A673 (cell line): Measurements from ENCODE around the gene HRH2. TPM values are rescaled to one million over a fixed set of nuclear protein-coding genes. Genes with fewer than 3 reads are reported as not detected.

Source experiments
- BruUV-seq: library from RNA; stranded (reverse); fragments of 400-500 nt; replicated peaks from 2 replicates; lab custom pipeline; 2021; lab: Mats Ljungman, UMichigan
- CTCF ChIA-PET: fragments of 300-600 bp; sonication (Branson Sonifier 250); formaldehyde crosslinking; loops from one replicate; lab custom pipeline; 2022; ENCODE audit warnings: antibody characterized with exemption; lab: Charles Lee
- POLR2A ChIA-PET: fragments of 300-600 bp; sonication (Branson Sonifier 250); formaldehyde crosslinking; loops from one replicate; lab custom pipeline; 2022; ENCODE audit warnings: antibody characterized with exemption; ENCODE audit not compliant: low non-redundant PET; lab: Charles Lee
- DNase-seq: peaks from one replicate; pipeline ENCODE4 v3.0.0-alpha.2; 2015; ENCODE audit warnings: low spot score
- H3K27ac ChIP-seq: fragments of 200-600 bp; sonication (generic); 2 replicates; pipeline ENCODE4 v1.5.1; 2016; ENCODE audit warnings: mixed run types, low read depth, mild to moderate bottlenecking, mixed read lengths, antibody characterized with exemption, low read length; ENCODE audit not compliant: poor library complexity, severe bottlenecking
- H3K27me3 ChIP-seq: fragments of 200-600 bp; sonication (generic); replicated peaks from 2 replicates; pipeline ENCODE4 v1.6.1; 2017; ENCODE audit warnings: mixed run types, low read depth, mild to moderate bottlenecking, mixed read lengths, antibody characterized with exemption, low read length; ENCODE audit not compliant: insufficient read depth, poor library complexity
- H3K36me3 ChIP-seq: fragments of 200-600 bp; sonication (generic); 2 replicates; pipeline ENCODE4 v1.6.1; 2016; ENCODE audit warnings: mixed run types, mild to moderate bottlenecking, mixed read lengths, antibody characterized with exemption, low read length; ENCODE audit not compliant: insufficient read depth, poor library complexity, severe bottlenecking
- H3K4me1 ChIP-seq: fragments of 200-600 bp; sonication (generic); 2 replicates; pipeline ENCODE4 v1.6.1; 2017; ENCODE audit warnings: mixed run types, mild to moderate bottlenecking, mixed read lengths, antibody characterized with exemption, low read length; ENCODE audit not compliant: insufficient read depth, poor library complexity, severe bottlenecking
- H3K4me3 ChIP-seq: fragments of 200-600 bp; sonication (generic); 2 replicates; pipeline ENCODE4 v1.5.1; 2016; ENCODE audit warnings: low read depth, mixed run types, mild to moderate bottlenecking, mixed read lengths, low read length; ENCODE audit not compliant: poor library complexity, severe bottlenecking
- H3K9me3 ChIP-seq: fragments of 200-600 bp; sonication (generic); 2 replicates; pipeline ENCODE4 v1.6.1; 2016; ENCODE audit warnings: mixed run types, low read depth, mild to moderate bottlenecking, mixed read lengths, antibody characterized with exemption, low read length; ENCODE audit not compliant: poor library complexity, severe bottlenecking
- CTCF ChIP-seq: fragments of 300-800, 200-600 bp; sonication (generic); conservative IDR thresholded peaks from 2 replicates; pipeline ENCODE4 v1.5.1; 2017; ENCODE audit warnings: low read depth, mild to moderate bottlenecking, antibody characterized with exemption, low read length, moderate library complexity, mixed read lengths
- EZH2 ChIP-seq: fragments of 200-600 bp; sonication (generic); IDR thresholded peaks from 2 replicates; pipeline ENCODE4 v1.6.1; 2017; ENCODE audit warnings: borderline replicate concordance, low read depth, mild to moderate bottlenecking, mixed read lengths, antibody characterized with exemption, low read length; ENCODE audit not compliant: poor library complexity, severe bottlenecking
- intact Hi-C: fragments of 100-400 bp; cut with micrococcal nuclease; formaldehyde crosslinking; loops from one replicate; pipeline ENCODE4 v1.10.0; 2022; ENCODE audit not compliant: unreplicated experiment
- total RNA-seq: library from RNA; stranded (reverse); gene quantifications from 2 replicates; pipeline ENCODE4 v1.2.3, GENCODE V29; 2021

HRH2 gene
- total RNA-seq, 1 experiment from 2014 or later = not detected

DNA sequence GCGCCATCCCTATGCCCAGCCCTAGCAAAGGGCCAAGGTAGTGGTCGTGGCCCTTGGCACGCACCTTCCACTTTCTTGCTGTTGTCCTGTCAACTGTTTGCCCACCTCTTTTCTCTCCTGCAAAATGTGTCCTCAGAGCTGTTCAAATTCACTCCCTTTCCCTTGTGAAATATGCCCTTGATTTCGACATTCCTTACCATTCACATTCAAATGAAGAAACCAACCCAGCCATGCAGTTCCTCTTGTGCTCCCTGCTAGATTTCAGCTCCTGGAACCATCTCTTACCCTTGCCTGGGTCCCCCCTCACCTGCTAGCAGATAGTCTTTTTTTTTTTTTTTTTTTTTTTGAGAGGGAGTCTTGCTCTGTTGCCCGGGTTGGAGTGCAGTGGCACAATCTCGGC, 19.6 kb upstream of the HRH2 start:
- CTCF ChIA-PET = no interaction called here
- POLR2A ChIA-PET = no interaction called here
- TF ChIP-seq CTCF (no peak), EZH2 (no peak)
- H3K4me3 ChIP-seq = no peak overlapping the region
- H3K36me3 ChIP-seq = no peaks in the 10 kb centered on the region
- H3K27ac ChIP-seq = no peak overlapping the region
- intact Hi-C loops = no loop called here
- no peak for DNase-seq
- no TSS peak for BruUV-seq
- H3K4me1 ChIP-seq = no peaks in the 10 kb centered on the region
- no peaks in the 10 kb centered on the region for H3K27me3 ChIP-seq
- H3K9me3 ChIP-seq = no peaks in the 10 kb centered on the region

- DNase-seq = no peak
- Histone ChIP-seq H3K27ac (no peak overlapping the region), H3K4me3 (no peak overlapping the region), H3K36me3 (no peaks in the 10 kb centered on the region), H3K27me3 (no peaks in the 10 kb centered on the region), H3K9me3 (no peaks in the 10 kb centered on the region), H3K4me1 (no peaks in the 10 kb centered on the region)
- no TSS peak for BruUV-seq
- no peak for TF ChIP-seq EZH2
- no peak for TF ChIP-seq CTCF
- POLR2A ChIA-PET = no interaction called here
- CTCF ChIA-PET = no interaction called here
- intact Hi-C loops = no loop called here
Measured at GRCh38 chr5:175640106-175640775, 17.6 kb upstream of the HRH2 start.

GRCh38 chr5:175642998-175643397, 14.9 kb upstream of the HRH2 start:
- no peaks in the 10 kb centered on the region for H3K9me3 ChIP-seq
- ChIA-PET POLR2A (no interaction called here), CTCF (no interaction called here)
- H3K27ac ChIP-seq = no peak overlapping the region
- no peak for DNase-seq
- no peak for TF ChIP-seq EZH2
- no peak for TF ChIP-seq CTCF
- intact Hi-C loops = no loop called here
- H3K4me3 ChIP-seq = no peak overlapping the region
- no peaks in the 10 kb centered on the region for H3K4me1 ChIP-seq
- H3K27me3 ChIP-seq = no peaks in the 10 kb centered on the region
- BruUV-seq = no TSS peak
- no peaks in the 10 kb centered on the region for H3K36me3 ChIP-seq
